GM21381 (cell line): ENCODE measurements around the gene PIK3CD.
A peak's percentile ranks its signal among the peaks of the same experiment; 100 is the strongest.
"Not testable (repeated sequence)": the region's sequence is repeated elsewhere in the genome, so short reads cannot be mapped to it uniquely, and the experiment has no call there.

Experiments used
- ATAC-seq: cut with Tn5 transposase; IDR thresholded peaks from one replicate; pipeline ENCODE4 v1.9.1; 2021; ENCODE audit warnings: mild to moderate bottlenecking, moderate library complexity; ENCODE audit not compliant: unreplicated experiment

Gene PIK3CD

GRCh38 chr1:9653491-9654050, 2.0 kb downstream of the PIK3CD start:
- ATAC-seq, result no peak

GRCh38 chr1:9654051-9654833, 2.7 kb downstream of the PIK3CD start:
- ATAC-seq, result no peak

GRCh38 chr1:9654834-9655723, 3.5 kb downstream of the PIK3CD start:
- ATAC-seq, result no peak

- ATAC-seq, result no peak
Observed at GRCh38 chr1:9655836-9656235, 4.3 kb downstream of the PIK3CD start.

DNA sequence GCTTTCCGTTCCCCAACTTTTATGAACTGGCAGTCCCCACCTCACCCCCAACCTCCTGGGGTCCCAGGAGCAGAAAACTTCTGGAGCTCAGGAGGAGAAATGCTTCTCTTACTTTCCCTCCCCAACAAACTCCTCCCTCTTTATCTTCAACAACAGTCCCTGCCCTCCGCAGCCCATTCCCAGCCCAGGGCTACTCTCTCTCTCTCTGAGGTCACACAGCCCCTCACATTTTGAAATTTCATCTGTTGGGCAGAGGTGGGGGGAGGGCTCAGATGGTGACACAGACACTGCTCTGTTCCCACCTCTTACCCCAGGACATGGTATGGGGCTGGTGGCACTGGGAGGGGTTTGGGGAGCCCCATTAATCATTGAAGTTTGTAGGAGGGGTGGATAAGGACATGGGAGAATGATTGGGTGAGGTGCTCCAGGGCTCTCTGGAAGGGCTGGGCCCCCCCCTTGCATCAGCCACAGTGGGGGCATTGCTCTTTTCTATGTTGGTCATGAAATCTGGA, 6.0 kb downstream of the PIK3CD start:
- no peak for ATAC-seq

- no peak for ATAC-seq
Observed at GRCh38 chr1:9658199-9658598, 6.7 kb downstream of the PIK3CD start.

- no peak for ATAC-seq
Observed at GRCh38 chr1:9659328-9659727, 7.8 kb downstream of the PIK3CD start.

DNA sequence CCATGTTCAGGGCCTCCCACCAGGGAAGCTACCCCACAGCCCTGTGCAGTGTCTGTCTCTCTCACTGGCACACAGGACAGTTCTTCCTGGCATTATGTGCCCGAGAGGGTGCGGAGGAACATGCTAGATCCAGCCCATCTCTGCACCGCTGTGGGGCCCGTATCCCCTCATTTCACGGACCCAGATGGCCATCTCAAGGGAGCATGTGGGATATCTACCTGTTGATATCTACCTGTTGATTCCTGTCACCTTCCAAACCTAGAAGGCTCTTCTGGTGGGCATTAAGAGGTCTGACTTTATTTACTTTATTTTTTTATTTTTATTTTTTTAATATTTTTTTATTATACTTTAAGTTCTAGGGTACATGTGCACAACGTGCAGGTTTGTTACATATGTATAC, 11.7 kb downstream of the PIK3CD start:
- no peak for ATAC-seq

- ATAC-seq, result no peak
Observed at GRCh38 chr1:9665193-9665592, 13.7 kb downstream of the PIK3CD start.

GRCh38 chr1:9668080-9668479, 16.5 kb downstream of the PIK3CD start:
- ATAC-seq, result no peak

DNA sequence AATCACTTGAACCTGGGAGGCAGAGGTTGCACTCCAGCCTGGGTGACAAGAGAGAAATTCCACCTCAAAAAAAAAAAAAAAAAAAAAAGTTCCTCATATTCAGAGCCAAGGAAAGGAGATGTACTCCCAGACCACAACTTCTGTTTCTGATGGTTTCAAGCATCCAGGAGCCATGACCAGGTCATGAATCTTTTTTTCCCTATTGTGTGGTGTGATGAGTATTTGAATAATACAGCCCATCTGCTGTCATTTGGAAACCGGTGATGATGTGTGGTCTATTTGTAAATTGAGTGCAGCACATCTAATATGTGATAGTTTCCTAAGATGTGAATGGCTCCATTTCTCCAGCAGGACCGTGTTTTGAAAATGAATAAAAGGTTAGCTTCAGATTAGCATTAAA, 18.6 kb downstream of the PIK3CD start:
- ATAC-seq, result no peak

GRCh38 chr1:9671377-9672140, 20.0 kb downstream of the PIK3CD start:
- no peak for ATAC-seq

GRCh38 chr1:9672444-9672843, 20.9 kb downstream of the PIK3CD start:
- no peak for ATAC-seq

DNA sequence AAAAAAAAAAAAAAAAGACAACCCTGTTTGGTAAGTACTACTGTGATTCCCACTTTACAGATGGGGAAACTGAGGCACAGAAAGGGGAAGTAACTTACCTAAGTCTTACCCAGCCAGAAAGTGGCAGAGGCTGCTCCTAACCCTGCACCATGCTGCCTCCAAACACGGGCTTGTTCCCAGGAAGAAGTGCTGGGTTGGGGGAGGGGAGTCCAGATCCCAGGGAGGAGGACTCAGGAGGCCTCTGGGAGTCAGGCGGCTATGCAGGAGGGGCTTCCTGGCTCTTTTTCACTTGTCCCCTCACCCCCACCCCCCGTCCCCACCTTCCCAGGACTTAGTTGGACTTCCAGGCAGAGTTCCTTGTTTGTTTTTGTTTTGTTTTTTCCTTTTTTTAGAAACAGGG, 23.9 kb downstream of the PIK3CD start:
- no peak for ATAC-seq

- not testable (repeated sequence) for ATAC-seq
Observed at GRCh38 chr1:9676128-9676527, 24.6 kb downstream of the PIK3CD start.

DNA sequence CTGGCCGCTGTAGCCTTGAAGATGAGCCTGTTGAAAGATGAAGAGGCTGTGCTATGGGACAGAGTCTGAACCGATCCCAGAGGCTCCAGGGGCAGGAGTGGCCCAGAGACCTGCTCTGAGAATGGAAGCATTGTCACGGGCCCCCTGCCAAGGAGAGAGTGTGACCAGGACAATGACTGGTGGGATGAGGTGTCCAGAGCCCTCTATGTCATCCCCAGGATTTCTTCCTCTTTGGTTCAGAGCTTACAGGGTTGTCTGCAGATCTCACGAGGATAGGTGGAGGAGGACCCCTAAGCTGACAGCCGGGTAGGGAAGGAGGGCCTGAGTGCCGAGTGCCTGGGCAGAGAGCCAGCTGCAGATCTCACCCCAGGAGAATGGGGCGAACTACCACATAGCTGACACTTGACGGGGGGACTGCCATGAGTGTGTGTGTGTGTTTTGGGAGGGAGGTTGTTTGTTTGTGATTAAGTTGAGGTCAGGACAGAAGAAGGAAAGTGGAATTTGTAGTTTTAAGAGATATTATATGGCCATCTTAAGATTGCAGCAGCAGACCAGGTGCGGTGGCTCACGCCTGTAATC, 25.4 kb downstream of the PIK3CD start:
- no peak for ATAC-seq

DNA sequence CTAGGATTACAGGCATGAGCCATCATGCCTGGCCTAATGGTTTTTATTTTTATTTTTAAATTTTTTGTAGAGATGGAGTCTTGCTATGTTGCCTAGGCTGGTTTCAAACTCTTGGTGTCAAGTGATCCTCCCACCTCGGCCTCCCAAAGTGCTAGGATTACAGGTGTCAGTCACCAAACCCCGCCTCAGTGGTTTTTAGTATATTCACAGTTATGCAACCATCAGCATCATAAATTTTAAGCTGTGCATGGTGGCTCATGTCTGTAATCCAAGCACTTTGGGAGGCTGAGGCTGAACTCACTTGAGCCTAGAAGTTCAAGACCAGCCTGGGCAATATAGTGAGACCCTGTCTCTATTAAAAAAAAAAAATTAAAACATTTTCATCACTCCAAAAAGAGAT, 28.6 kb downstream of the PIK3CD start:
- no peak for ATAC-seq

DNA sequence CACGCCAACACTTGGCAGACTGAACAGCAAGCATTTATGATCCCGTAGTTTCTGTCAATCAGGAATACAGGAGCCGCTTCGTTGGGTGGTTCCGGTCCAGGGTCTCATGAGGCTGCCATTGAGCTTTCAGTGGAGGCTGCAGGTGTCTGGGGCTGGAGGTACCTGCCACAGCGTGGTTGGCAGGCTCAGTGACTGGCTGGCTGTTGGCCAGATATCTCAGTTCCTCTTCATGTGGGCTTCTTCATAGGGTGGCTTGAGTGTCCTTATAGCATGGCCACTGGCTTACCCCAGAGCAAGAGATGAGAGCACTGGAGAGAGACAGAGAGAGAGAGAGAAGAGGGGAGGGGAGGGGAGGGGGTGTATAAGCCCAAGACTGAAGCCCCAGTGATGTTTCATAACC, 29.3 kb downstream of the PIK3CD start:
- no peak for ATAC-seq

GRCh38 chr1:9684801-9685200, 33.3 kb downstream of the PIK3CD start:
- ATAC-seq, result no peak

DNA sequence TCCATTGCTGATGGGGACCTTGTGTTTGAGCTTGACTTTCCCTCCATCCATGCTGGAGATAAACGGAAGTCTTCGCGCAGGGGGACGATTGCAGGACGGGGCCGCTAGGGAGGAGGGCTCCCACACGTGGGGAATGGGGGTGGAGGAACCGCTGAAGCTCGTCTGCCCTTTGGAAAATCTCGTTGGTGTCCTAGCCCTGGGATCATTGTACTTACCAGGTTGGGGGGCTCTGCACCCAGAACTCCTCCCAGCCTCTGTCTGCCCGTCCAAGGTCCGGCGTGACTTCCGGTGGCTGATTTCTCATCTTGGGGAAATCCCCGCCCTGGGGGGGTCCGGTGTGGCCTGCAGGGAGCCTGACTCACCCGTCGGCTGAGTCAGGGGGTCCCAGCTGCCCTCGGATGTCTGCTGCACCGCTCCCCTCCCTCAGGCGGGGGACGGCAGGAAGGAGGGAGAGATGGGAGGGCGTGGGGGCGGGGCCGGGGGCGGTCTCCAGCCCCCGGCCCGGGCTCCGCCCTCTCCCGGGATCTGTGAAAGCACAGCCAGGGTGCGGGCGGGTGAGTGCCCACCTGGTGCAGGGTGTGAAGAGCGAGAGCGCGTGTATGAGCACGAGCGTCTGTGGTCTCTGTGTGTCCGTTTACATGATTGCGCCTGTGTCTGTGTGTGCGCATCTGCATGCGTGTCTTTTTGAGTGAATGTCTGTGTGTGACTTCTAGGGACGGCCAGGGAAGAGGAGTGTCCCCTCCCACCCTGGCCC, 35.8 kb downstream of the PIK3CD start:
- peak; percentile 39 for ATAC-seq
